ACHN (cell line): ENCODE data around the gene AIG1.

Experiments used
- DNase-seq: peaks from one replicate; pipeline ENCODE4 v3.0.0-alpha.2; 2015
- in situ Hi-C: cut with HindIII; loops from 2 replicates; pipeline ENCODE4 v1.10.0; 2017; ENCODE audit warnings: low sequenced_read_pairs, low pct_ligation_motif_present, low pct_unique_long_range_greater_than_20kb

The AIG1 gene

GRCh38 chr6:143348531-143348930 lies 287.8 kb downstream of the AIG1 start:
- DNase-seq = no peak
- in situ Hi-C loops = no loop called here

DNA sequence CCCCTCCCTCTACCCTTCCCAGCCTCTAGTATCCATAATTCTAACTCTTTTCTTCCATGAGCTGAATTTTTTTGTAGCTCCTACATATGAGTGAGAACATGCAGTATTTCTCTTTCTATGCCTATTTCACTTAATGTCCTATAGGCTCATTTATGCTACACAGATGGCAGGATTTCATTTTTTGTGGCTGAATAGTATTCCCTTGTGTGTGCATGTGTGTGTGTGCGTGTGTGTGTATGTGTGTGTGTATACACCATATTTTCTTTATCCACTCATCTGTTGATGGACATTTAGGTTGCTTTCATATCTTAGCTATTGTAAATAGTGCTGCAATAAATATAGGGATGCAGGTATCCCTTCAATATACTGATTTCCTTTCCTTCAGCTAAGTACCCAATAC lies 288.8 kb downstream of the AIG1 start:
- no peak for DNase-seq
- in situ Hi-C loops = no loop called here

- in situ Hi-C loops = no loop called here
- no peak for DNase-seq
These were observed 295.6 kb downstream of the AIG1 start for GRCh38 chr6:143356101-143356880.

DNA sequence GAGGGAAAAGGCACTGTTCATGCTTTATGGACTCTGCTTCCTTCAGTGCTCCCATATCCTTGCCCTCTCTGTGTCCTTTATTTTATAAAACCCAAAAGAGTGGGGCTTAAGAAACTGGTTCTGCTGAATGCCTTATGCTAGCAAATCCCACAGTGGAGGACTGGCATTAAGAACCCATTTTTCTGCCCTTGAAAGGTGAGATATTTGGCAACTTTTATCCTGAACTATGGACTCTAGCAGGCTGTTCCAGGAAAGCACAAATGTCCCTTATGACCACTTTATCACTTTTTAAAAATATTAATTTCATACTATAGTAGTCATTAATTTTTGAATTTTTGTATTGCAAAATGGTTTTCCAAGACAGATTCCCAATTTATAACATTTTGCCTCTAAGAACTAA lies 296.5 kb downstream of the AIG1 start:
- in situ Hi-C loops = no loop called here
- DNase-seq = no peak

DNA sequence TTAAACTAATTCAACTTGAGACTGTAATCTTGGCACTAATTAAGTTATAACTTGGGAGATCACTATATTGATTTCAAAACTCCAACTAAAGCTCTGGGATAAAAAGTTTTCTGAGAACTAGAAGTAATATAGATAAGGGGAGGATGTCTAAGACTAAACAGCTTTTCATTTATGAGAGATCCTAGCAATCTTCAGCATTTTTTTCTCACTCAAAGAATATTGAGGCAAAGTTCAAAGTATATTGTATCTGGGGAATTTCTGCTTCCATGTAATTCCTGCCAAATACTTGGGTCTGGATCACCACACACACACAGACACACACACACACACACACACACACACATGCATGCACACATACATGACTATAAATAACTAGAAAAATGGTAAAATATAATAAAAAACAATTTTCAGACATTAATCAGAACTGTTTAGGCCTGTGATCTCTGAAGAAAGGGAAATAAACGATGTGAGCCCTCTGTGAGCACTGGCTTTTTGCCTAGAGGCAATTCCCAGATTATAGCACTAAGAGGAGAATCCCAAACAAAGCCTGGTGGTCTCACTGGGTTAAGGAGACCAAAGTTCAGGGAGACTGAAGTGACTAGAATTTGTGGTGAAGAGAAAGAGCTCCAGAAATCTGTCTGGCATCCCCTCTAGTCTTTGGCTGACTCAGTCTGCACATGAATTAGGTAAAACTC lies 297.0 kb downstream of the AIG1 start:
- in situ Hi-C loops = no loop called here
- no peak for DNase-seq

GRCh38 chr6:143361536-143362191 lies 301.0 kb downstream of the AIG1 start:
- in situ Hi-C loops = no loop called here
- no peak for DNase-seq

GRCh38 chr6:143362192-143362558 lies 301.5 kb downstream of the AIG1 start:
- in situ Hi-C loops = no loop called here
- no peak for DNase-seq

GRCh38 chr6:143363299-143363698 lies 302.6 kb downstream of the AIG1 start:
- DNase-seq = no peak
- in situ Hi-C loops = no loop called here

DNA sequence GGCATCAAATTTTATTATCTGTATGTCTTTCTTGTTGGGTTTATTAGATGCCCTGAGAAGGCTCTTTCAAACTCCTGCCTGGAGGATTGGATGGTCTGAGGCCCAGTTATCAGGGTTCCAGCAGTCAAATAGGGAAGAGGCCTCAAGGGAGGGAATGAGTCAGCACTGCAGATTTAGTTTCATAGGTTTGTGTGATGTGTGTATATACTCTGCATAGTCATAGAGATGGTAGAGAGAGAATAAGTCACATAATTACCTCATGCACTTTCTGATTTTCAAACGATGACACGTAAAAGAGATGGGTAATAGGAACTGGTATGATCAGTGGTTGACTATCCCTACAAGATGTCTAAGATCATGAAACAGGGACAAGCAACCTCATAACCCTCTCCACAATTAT lies 307.7 kb downstream of the AIG1 start:
- in situ Hi-C loops = no loop called here
- no peak for DNase-seq

- in situ Hi-C loops = no loop called here
- no peak for DNase-seq
These were observed 309.3 kb downstream of the AIG1 start for GRCh38 chr6:143369971-143370370.

- in situ Hi-C loops = no loop called here
- no peak for DNase-seq
These were observed 310.2 kb downstream of the AIG1 start for GRCh38 chr6:143370812-143371370.

GRCh38 chr6:143372199-143372882 lies 311.7 kb downstream of the AIG1 start:
- in situ Hi-C loops = no loop called here
- no peak for DNase-seq

GRCh38 chr6:143374014-143374413 lies 313.3 kb downstream of the AIG1 start:
- DNase-seq = no peak
- in situ Hi-C loops = no loop called here

- no peak for DNase-seq
- in situ Hi-C loops = no loop called here
These were observed 314.4 kb downstream of the AIG1 start for GRCh38 chr6:143375022-143375585.

DNA sequence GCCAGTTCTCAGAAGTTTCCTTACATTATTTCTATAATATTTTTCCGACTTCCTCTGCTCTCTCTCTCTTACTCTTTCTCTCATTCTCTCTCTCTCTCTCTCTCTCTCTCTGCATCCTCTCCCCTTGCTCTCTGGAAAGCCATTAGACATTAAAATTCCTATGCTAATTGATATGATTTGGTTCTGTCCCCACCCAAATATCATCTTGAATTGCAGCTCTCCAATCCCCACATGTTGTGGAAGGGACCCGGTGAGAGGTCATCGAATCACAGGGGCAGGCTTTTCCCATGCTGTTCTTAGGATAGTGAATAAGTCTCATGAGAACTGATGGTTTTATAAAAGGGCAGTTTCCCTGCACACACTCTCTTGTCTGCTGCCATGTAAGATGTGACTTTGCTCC lies 315.7 kb downstream of the AIG1 start:
- in situ Hi-C loops = no loop called here

GRCh38 chr6:143376861-143377260 lies 316.2 kb downstream of the AIG1 start:
- no peak for DNase-seq
- in situ Hi-C loops = no loop called here

More for the DNA sequence above, 315.7 kb downstream of the AIG1 start:
- DNase-seq = no peak

GRCh38 chr6:143385636-143386035 lies 324.9 kb downstream of the AIG1 start:
- in situ Hi-C loops = no loop called here
- DNase-seq = no peak

- no peak for DNase-seq
These were observed 329.6 kb downstream of the AIG1 start for GRCh38 chr6:143390278-143390677.

More at GRCh38 chr6:143390278-143390677, 329.6 kb downstream of the AIG1 start:
- in situ Hi-C loops = no loop called here
